GM06990 (cell line): ENCODE measurements around the gene TTI1.

Experiments used
- DNase-seq: peaks from one replicate; pipeline ENCODE4 v3.0.0-alpha.2; 2011; ENCODE audit not compliant: insufficient read length; ENCODE audit errors: extremely low read depth
- H3K27me3 ChIP-seq: replicated peaks from 2 replicates; pipeline ENCODE4 v1.6.0; 2011; ENCODE audit warnings: low read length; ENCODE audit not compliant: control insufficient read depth, insufficient read depth
- H3K36me3 ChIP-seq: 2 replicates; pipeline ENCODE4 v1.5.1; 2011; ENCODE audit warnings: low read length; ENCODE audit not compliant: control insufficient read depth, insufficient read depth
- H3K4me3 ChIP-seq: replicated peaks from 2 replicates; pipeline ENCODE4 v1.5.1; 2011; ENCODE audit warnings: low read depth, mild to moderate bottlenecking, control low read depth, low read length
- CTCF ChIP-seq: IDR thresholded peaks from 2 replicates; pipeline ENCODE4 v1.5.1; 2011; ENCODE audit warnings: low read length, control low read depth, mild to moderate bottlenecking, inconsistent platforms; ENCODE audit not compliant: insufficient read depth, poor library complexity, severe bottlenecking

The TTI1 gene

GRCh38 chr20:37989601-37990295 is 43.5 kb downstream of the TTI1 start:
- no peak overlapping the region for H3K4me3 ChIP-seq
- TF ChIP-seq CTCF, result no peak
- DNase-seq, result no peak
- peaks cover 10% of the 10 kb centered on the region for H3K36me3 ChIP-seq
- no peaks in the 10 kb centered on the region for H3K27me3 ChIP-seq

- DNase-seq, result no peak
- H3K4me3 ChIP-seq, result no peak overlapping the region
- no peaks in the 10 kb centered on the region for H3K27me3 ChIP-seq
- H3K36me3 ChIP-seq, result peaks cover 8% of the 10 kb centered on the region
- TF ChIP-seq CTCF, result no peak
Observed at GRCh38 chr20:37988306-37988954, 44.8 kb downstream of the TTI1 start.

GRCh38 chr20:37987602-37988290 is 45.5 kb downstream of the TTI1 start:
- H3K27me3 ChIP-seq, result no peaks in the 10 kb centered on the region
- no peak for DNase-seq
- TF ChIP-seq CTCF, result no peak
- H3K4me3 ChIP-seq, result no peak overlapping the region
- H3K36me3 ChIP-seq, result peaks cover 8% of the 10 kb centered on the region

- Histone ChIP-seq H3K27me3 (no peaks in the 10 kb centered on the region), H3K4me3 (no peak overlapping the region), H3K36me3 (peaks cover 8% of the 10 kb centered on the region)
- no peak for DNase-seq
- no peak for TF ChIP-seq CTCF
Observed at GRCh38 chr20:37986873-37987601, 46.2 kb downstream of the TTI1 start.

- TF ChIP-seq CTCF, result no peak
- no peak overlapping the region for H3K4me3 ChIP-seq
- H3K27me3 ChIP-seq, result no peaks in the 10 kb centered on the region
- no peak for DNase-seq
- peaks cover 8% of the 10 kb centered on the region for H3K36me3 ChIP-seq
Observed at GRCh38 chr20:37986044-37986858, 47.0 kb downstream of the TTI1 start.
